Stomach (tissue), 9 donors: ENCODE measurements around the gene TMEM191B. TPM values are rescaled to one million over a fixed set of nuclear protein-coding genes. Genes with fewer than 3 reads are reported as not detected.
"Not testable (repeated sequence)": the region's sequence is repeated elsewhere in the genome, so short reads cannot be mapped to it uniquely, and the experiment has no call there.

Experiments
- DNase-seq, 2 donors: peaks; one replicate each; pipeline versions ENCODE4 v3.0.0 to v3.0.0-alpha.2; 2013 to 2019
- H3K27ac ChIP-seq, 5 donors: fragments of 200-600 bp in 4 of 5; sonication (generic) in 4 of 5; one replicate each; pipeline ENCODE4 v1.5.1; 2013 to 2019; ENCODE audit warnings: mild to moderate bottlenecking in 1 of 5, moderate library complexity in 1 of 5
- H3K27me3 ChIP-seq, 3 donors: fragments of 200-600 bp; sonication (generic); one replicate each; pipeline ENCODE4 v1.5.1; 2017 to 2019; ENCODE audit warnings: mixed run types in 1 of 3
- H3K36me3 ChIP-seq, 4 donors: fragments of 200-600 bp; sonication (generic); 1 replicate in 3 of 4; 2 replicates in 1 of 4; pipeline ENCODE4 v1.5.1; 2016 to 2019
- H3K4me1 ChIP-seq, 4 donors: fragments of 200-600 bp; sonication (generic); one replicate each; pipeline ENCODE4 v1.5.1; 2016 to 2019
- H3K4me3 ChIP-seq, 4 donors: fragments of 200-600 bp; sonication (generic) in 3 of 4; one replicate each; pipeline ENCODE4 v1.5.1; 2016 to 2019; ENCODE audit warnings: mild to moderate bottlenecking in 1 of 4
- H3K9me3 ChIP-seq, 4 donors: fragments of 200-600 bp; sonication (generic); one replicate each; pipeline ENCODE4 v1.5.1; 2016 to 2019
- WGBS, 5 donors: extraction: QIAGEN DNeasy Blood & Tissue Kit in 3 of 5; methylation state at CpG; one replicate each; pipeline versions ENCODE4 v1.1.5 to v1.1.7; 2013 to 2018; 5-methylcytosine and 5-hydroxymethylcytosine counted together
- intact Hi-C: fragments of 100-400 bp; cut with DNase I; formaldehyde crosslinking; loops from one replicate; pipeline ENCODE4 v1.15.1; 2023; ENCODE audit warnings: low total_unique reads
- polyA plus RNA-seq, 3 donors: library from polyadenylated mRNA; stranded (reverse); fragments of 200-250 nt; gene quantifications; one replicate each; pipeline ENCODE4 v1.2.3, GENCODE V29; 2013
- total RNA-seq, 5 donors: library from RNA; depleted of rRNA; stranded (reverse); fragments of >200 nt; gene quantifications; one replicate each; pipeline versions ENCODE4 v1.1.0 to v1.2.3, GENCODE V29; 2014 to 2016
- donor health status: healthy with polysubstance abuse.
- donor health status: Bipolar disorder and iron deficiency.
- donor health status: healthy.

TMEM191B gene
- total and polyA plus RNA-seq, 8 donors: 0.44 to 6.3 (median 1.5) TPM; not detected in 4

DNA sequence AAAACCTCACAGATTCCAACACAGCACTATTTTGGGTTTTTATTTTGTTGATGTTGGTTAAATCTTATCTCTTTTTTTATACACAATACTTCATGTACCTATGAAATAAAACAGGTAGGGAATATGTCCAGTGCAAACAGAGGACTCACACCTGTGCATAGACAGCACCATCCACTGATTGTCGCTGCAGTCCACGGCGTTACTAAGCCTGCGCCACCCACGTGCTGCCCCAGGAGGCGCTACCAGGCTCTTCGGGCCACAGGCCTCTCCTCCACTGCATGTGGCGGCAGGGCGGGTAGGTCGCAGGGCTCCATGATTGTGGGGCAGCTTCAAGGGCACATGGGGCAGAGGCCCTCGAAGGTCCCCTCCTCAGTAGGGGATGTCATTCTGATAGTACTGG, 6.0 kb downstream of the TMEM191B start:
- H3K4me3 ChIP-seq, DNase-seq, H3K27ac ChIP-seq, H3K36me3 ChIP-seq, intact Hi-C loops, H3K4me1 ChIP-seq, H3K27me3 ChIP-seq, H3K9me3 ChIP-seq: not testable (repeated sequence)
- WGBS, 5 donors: no CpG with 5 or more reads among the region's 11 CpGs

DNA sequence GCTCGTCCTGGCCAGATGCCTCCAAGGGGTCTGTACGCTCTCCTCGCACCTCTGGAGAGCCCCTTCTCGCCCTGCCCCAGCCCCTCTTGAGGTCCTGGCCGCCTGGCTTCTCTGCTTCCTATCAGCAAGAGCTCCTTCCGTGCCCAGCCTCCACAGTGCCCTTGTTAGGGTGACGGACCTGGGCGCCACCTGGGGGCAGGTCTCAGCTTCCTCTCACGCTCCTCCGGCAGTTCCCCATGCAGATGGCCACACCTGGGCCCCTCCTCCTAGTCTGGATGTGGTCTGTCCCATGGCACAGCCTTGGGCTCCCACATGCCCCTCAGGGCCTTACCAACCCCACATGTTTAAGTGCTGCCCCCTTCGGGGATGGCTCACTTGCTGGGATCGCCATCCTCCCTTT, 6.7 kb downstream of the TMEM191B start:
- H3K4me1 ChIP-seq, H3K27me3 ChIP-seq, H3K4me3 ChIP-seq, intact Hi-C loops, DNase-seq, H3K36me3 ChIP-seq, H3K9me3 ChIP-seq, H3K27ac ChIP-seq: not testable (repeated sequence)
- 63 to 66% methylated on average over 1 to 2 of the region's 12 CpGs; no CpG with 5 or more reads in 3 of the 5 donors for WGBS, 5 donors

GRCh38 chr22:18539994-18540393, 12.4 kb downstream of the TMEM191B start:
- H3K4me3 ChIP-seq, H3K27ac ChIP-seq, H3K4me1 ChIP-seq, H3K27me3 ChIP-seq, H3K36me3 ChIP-seq, H3K9me3 ChIP-seq, intact Hi-C loops, DNase-seq: not testable (repeated sequence)
- WGBS, 5 donors: 89 to 94% (median 93%) methylated on average over 4 to 5 of the region's 6 CpGs; no CpG with 5 or more reads in 2 of the 5 donors

- H3K9me3 ChIP-seq, H3K27me3 ChIP-seq, H3K36me3 ChIP-seq, H3K27ac ChIP-seq, intact Hi-C loops, H3K4me1 ChIP-seq, DNase-seq, H3K4me3 ChIP-seq: not testable (repeated sequence)
- no CpG with 5 or more reads among the region's 11 CpGs for WGBS, 5 donors
These were observed 15.8 kb downstream of the TMEM191B start for GRCh38 chr22:18543400-18543799.

- H3K27me3 ChIP-seq, H3K4me3 ChIP-seq, H3K9me3 ChIP-seq, intact Hi-C loops, H3K27ac ChIP-seq, DNase-seq, H3K4me1 ChIP-seq, H3K36me3 ChIP-seq: not testable (repeated sequence)
- 79 to 83% methylated on average over 5 to 6 of the region's 13 CpGs; no CpG with 5 or more reads in 3 of the 5 donors for WGBS, 5 donors
These were observed 17.0 kb downstream of the TMEM191B start for GRCh38 chr22:18544615-18545014.

DNA sequence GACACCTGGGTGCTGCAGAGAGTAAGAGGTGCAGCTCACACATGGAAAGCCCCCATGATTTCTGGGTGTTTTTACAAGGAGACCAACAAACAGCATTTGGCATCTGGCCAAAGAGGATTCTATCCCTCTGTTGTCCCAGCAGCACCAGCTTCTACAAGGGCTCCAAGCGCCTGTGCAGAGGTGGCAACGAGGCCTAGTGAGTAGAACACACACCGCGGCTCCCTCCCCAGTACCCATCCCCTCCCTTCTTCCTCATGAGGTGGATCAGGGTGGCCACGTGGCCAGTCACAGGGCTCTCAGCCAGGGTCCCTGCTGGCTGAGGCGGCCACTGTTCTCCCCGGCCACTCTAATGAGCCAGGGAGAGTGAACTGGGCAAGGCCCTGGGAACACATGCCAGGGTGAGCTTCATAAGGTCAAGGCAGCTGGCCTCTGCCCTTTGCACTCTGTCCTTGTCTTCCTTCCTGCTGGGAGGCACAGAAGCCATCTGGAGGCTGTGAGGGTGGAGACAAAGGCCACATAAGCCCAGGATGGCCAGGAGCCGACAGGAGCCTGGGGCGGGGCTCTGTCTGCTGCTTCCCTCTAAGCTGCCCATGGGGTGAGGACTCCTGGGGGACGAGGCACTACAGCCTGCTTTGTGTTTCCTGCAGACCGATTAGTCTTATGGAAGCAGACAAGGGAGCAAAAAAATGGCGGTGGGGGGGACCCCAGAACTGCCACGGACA, 22.0 kb downstream of the TMEM191B start:
- intact Hi-C loops, H3K36me3 ChIP-seq, H3K4me3 ChIP-seq, H3K27me3 ChIP-seq, H3K4me1 ChIP-seq, DNase-seq, H3K9me3 ChIP-seq, H3K27ac ChIP-seq: not testable (repeated sequence)
- WGBS, 5 donors: 38 to 79% (median 61%) methylated on average over 1 to 10 of the region's 13 CpGs; no CpG with 5 or more reads in 1 of the 5 donors

DNA sequence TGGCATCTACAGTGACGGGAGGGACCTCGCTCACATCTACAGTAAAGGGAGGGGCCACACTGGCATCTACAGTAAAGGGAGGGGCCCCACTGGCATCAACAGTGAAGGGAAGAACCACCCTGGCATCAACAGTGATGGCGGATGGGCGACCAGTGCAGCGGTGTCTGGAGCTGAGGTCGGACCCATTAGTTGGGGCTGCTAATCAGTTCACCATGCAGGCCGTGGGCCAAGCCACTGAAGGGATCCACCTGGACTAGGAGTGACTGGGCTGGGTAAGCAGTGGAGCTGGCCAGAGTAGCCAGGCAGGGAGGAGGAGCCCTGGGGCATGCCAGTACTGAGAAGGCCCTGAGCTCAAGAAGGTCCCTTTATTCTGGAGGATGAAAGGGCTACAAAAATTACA, 23.4 kb downstream of the TMEM191B start:
- intact Hi-C loops, H3K9me3 ChIP-seq, H3K4me3 ChIP-seq, H3K36me3 ChIP-seq, H3K27me3 ChIP-seq, H3K4me1 ChIP-seq, DNase-seq, H3K27ac ChIP-seq: not testable (repeated sequence)
- 64 to 81% (median 76%) methylated on average over 2 of the region's 7 CpGs; no CpG with 5 or more reads in 2 of the 5 donors for WGBS, 5 donors

- DNase-seq, intact Hi-C loops, H3K27me3 ChIP-seq, H3K9me3 ChIP-seq, H3K4me1 ChIP-seq, H3K36me3 ChIP-seq, H3K4me3 ChIP-seq, H3K27ac ChIP-seq: not testable (repeated sequence)
- WGBS, 5 donors: 33% methylated on average over 1 of the region's 19 CpGs; no CpG with 5 or more reads in 4 of the 5 donors
These were observed 25.4 kb downstream of the TMEM191B start for GRCh38 chr22:18552839-18553597.

DNA sequence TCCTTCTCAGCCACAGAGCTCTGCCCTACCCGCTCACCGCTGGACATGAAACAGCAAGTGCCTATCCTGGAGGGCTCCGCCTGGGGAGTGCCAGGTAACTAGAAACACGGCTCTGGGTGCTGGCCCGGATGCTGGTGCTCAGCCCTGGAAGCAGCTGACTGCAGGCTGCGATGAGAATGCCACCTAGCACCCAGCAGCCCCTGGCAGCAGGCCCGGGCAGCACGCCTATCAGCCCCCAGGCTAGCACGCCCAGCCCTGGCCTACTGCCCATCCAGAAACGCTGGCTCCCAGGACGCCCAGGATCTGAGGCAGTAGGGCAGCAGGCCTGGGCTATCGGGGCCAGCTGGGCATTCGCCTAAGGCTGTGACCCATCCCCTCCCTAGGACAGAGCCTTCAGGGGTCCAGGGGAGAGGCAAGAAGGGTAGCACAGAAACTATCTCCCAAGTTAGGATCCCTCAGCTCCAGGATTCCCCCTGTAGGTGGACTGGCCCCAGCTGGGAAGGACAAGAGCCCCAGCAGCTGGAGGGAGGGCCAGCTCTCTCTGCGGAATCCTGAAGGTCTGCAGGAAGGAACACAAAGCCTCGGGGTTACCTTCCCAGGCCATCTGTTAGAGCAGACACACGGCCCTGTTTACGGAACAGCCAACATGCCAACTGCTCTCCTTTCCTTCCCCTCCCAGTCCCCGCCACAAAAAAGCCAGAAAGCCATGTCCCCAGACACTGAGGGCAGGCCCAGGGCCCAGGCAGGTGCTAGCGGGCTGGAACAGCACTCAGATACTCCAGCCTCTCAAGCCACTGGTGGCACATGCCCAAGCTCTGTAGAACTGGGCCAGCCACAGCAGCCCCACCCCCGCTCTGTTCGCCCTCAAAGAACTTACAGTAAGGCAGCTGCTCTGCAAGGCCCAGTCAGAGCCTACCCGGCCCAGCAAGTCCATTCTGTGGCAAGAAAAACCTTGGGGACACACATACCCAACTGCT, 27.0 kb downstream of the TMEM191B start:
- H3K36me3 ChIP-seq, H3K27me3 ChIP-seq, H3K27ac ChIP-seq, H3K4me1 ChIP-seq, H3K9me3 ChIP-seq, H3K4me3 ChIP-seq, intact Hi-C loops, DNase-seq: not testable (repeated sequence)
- no CpG with 5 or more reads among the region's 22 CpGs for WGBS, 5 donors

- H3K27ac ChIP-seq, H3K4me3 ChIP-seq, DNase-seq, H3K27me3 ChIP-seq, H3K36me3 ChIP-seq, intact Hi-C loops, H3K9me3 ChIP-seq, H3K4me1 ChIP-seq: not testable (repeated sequence)
- no CpG with 5 or more reads among the region's 4 CpGs for WGBS, 5 donors
These were observed 30.9 kb downstream of the TMEM191B start for GRCh38 chr22:18558516-18558915.

DNA sequence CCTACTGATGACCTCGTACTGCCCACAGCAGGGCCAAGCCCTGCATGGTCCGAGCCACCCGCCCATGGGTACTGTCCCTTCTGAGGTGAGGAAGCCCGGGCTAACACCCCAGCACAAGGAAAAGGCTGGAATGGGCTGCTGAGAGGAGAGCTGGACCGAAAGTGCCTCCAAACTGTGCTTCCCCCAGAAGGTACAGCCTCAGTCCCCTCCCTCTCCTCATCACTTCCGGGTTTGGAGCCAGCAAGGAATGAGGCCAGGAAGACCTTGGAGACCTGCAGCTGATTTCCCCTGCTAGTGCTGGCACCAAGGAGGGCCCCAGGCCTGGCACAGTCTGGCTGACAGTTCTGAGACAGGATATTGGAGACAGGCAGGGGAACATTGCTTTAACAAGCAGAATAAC, 31.3 kb downstream of the TMEM191B start:
- H3K9me3 ChIP-seq, H3K27ac ChIP-seq, DNase-seq, H3K4me1 ChIP-seq, H3K36me3 ChIP-seq, H3K27me3 ChIP-seq, H3K4me3 ChIP-seq, intact Hi-C loops: not testable (repeated sequence)
- no CpG with 5 or more reads among the region's 6 CpGs for WGBS, 5 donors
